Skeletal muscle tissue (tissue), 5 donors: Measurements from ENCODE around the gene ST3GAL5. TPM values are rescaled to one million over a fixed set of nuclear protein-coding genes. Genes with fewer than 3 reads are reported as not detected.

Experiments
- H3K27ac ChIP-seq: one replicate; pipeline ENCODE4 v1.7.0; 2013; ENCODE audit warnings: mild to moderate bottlenecking, low read depth, low read length, inconsistent platforms
- H3K27me3 ChIP-seq, 3 donors: one replicate each; pipeline ENCODE4 v1.7.0; 2013; ENCODE audit warnings: low read length in 3 of 3; ENCODE audit not compliant: control insufficient read depth in 3 of 3, insufficient read depth in 3 of 3
- H3K36me3 ChIP-seq, 3 donors: one replicate each; pipeline ENCODE4 v1.7.0; 2013; ENCODE audit warnings: low read length in 3 of 3; ENCODE audit not compliant: control insufficient read depth in 3 of 3, insufficient read depth in 3 of 3
- H3K4me1 ChIP-seq, 3 donors: one replicate each; pipeline ENCODE4 v1.7.0; 2013; ENCODE audit warnings: low read length in 3 of 3, mild to moderate bottlenecking in 3 of 3; ENCODE audit not compliant: control insufficient read depth in 3 of 3, insufficient read depth in 3 of 3
- H3K4me3 ChIP-seq, 3 donors: one replicate each; pipeline ENCODE4 v1.7.0; 2013; ENCODE audit warnings: low read length in 3 of 3
- H3K9ac ChIP-seq, 3 donors: one replicate each; pipeline ENCODE4 v1.7.0; 2013; ENCODE audit warnings: low read length in 3 of 3, mild to moderate bottlenecking in 3 of 3, moderate library complexity in 2 of 3, low read depth in 1 of 3
- H3K9me3 ChIP-seq, 3 donors: one replicate each; pipeline ENCODE4 v1.7.0; 2013; ENCODE audit warnings: low read length in 3 of 3; ENCODE audit not compliant: control insufficient read depth in 3 of 3
- small RNA-seq: library from RNA; depleted of rRNA; stranded (forward); fragments of <200 nt; gene quantifications from one replicate; pipeline ENCODE3, GENCODE V24; 2014
- total RNA-seq: library from RNA; depleted of rRNA; stranded (reverse); fragments of >200 nt; gene quantifications from one replicate; pipeline ENCODE4 v1.2.3, GENCODE V29; 2014
- donor health status: Osteomylitis.

Gene ST3GAL5
- total RNA-seq, 1 donor from 2014 or later: 24.5 TPM

DNA sequence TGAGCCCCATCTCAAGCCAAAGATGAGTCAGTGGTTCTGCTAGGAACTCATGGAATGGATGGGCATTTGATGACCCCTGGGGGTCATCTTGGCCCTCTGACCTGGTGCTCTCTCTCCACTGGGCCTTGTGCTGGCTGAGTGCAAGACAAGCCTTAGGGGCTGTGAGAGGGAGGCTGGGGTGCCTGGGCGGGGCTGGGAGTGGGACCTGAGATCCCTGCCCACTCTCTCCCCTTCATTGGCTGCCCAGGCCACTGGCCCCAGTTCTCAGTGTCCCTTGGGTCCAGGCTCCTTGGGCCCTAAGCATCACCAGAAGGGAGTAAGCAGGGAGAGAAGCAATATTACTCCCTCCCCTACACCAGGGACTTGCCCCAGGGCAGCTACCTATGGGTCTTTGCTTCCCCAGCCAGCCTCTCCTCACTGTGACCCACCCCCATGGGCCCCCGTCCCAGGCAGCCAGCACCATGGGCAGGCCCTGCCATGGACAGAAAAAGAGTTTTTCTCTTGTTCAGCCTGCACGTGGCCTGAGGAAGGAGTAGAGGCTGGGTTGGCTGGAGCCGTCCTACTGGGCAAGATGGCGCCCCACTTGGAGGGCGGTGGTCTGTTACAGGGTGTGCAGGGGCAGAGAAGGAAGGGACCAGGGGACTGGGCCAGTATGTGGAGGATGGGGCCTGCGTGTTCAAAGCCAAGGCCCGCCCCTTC is 101.4 kb downstream of the ST3GAL5 start:
- Histone ChIP-seq H3K4me1 (peaks cover 26 to 43% (median 32%) of the 10 kb centered on the region in 3 donors), H3K27ac (no peak overlapping the region), H3K9me3 (no peaks in the 10 kb centered on the region), H3K36me3 (peaks cover 17 to 31% (median 24%) of the 10 kb centered on the region in 3 donors), H3K9ac (no peak overlapping the region), H3K4me3 (no peak overlapping the region), H3K27me3 (no peaks in the 10 kb centered on the region)

Small RNAs within 50 kb of the gene (small RNA-seq; reads per million reads assigned to genes)
- gene RN7SKP83: not detected

Other genes starting within 250 kb of the ST3GAL5 start
- gene SFTPB, start 220.8 kb downstream of the ST3GAL5 start, total RNA-seq: not detected
- not detected for gene GNLY, start 194.6 kb downstream of the ST3GAL5 start, total RNA-seq
- 8.4 TPM for gene ATOH8, start 135.0 kb downstream of the ST3GAL5 start, total RNA-seq
- gene POLR1A, start 216.9 kb upstream of the ST3GAL5 start, total RNA-seq: 13.6 TPM
- 87.2 TPM for gene PTCD3, start 217.2 kb upstream of the ST3GAL5 start, total RNA-seq